Islet precursor cell (in vitro differentiated cells): ENCODE measurements around the gene STAC3.

Experiments used
- DNase-seq: peaks from one replicate; pipeline ENCODE4 v3.0.0-alpha.2; 2018

STAC3 gene

GRCh38 chr12:57210461-57210860, 40.5 kb downstream of the STAC3 start:
- DNase-seq, result no peak

- no peak for DNase-seq
These were observed 41.1 kb downstream of the STAC3 start for GRCh38 chr12:57209916-57210315.

- no peak for DNase-seq
These were observed 42.2 kb downstream of the STAC3 start for GRCh38 chr12:57208631-57209282.

- no peak for DNase-seq
These were observed 43.0 kb downstream of the STAC3 start for GRCh38 chr12:57207731-57208630.

- DNase-seq, result no peak
These were observed 45.1 kb downstream of the STAC3 start for GRCh38 chr12:57205931-57206330.

GRCh38 chr12:57205186-57205585, 45.8 kb downstream of the STAC3 start:
- DNase-seq, result no peak

GRCh38 chr12:57204454-57204853, 46.5 kb downstream of the STAC3 start:
- DNase-seq, result no peak

GRCh38 chr12:57203791-57204190, 47.2 kb downstream of the STAC3 start:
- DNase-seq, result no peak

GRCh38 chr12:57203201-57203600, 47.8 kb downstream of the STAC3 start:
- no peak for DNase-seq

GRCh38 chr12:57202321-57202720, 48.7 kb downstream of the STAC3 start:
- DNase-seq, result no peak

- DNase-seq, result no peak
These were observed 49.4 kb downstream of the STAC3 start for GRCh38 chr12:57201631-57202030.

GRCh38 chr12:57201219-57201618, 49.8 kb downstream of the STAC3 start:
- DNase-seq, result no peak

GRCh38 chr12:57200497-57200896, 50.5 kb downstream of the STAC3 start:
- DNase-seq, result no peak

GRCh38 chr12:57199191-57199590, 51.8 kb downstream of the STAC3 start:
- no peak for DNase-seq

- no peak for DNase-seq
These were observed 52.7 kb downstream of the STAC3 start for GRCh38 chr12:57198329-57198728.

- no peak for DNase-seq
These were observed 54.0 kb downstream of the STAC3 start for GRCh38 chr12:57196956-57197355.

GRCh38 chr12:57196439-57196838, 54.5 kb downstream of the STAC3 start:
- DNase-seq, result no peak

- no peak for DNase-seq
These were observed 55.2 kb downstream of the STAC3 start for GRCh38 chr12:57195611-57196371.

GRCh38 chr12:57195186-57195585, 55.8 kb downstream of the STAC3 start:
- DNase-seq, result no peak

GRCh38 chr12:57194253-57194652, 56.7 kb downstream of the STAC3 start:
- DNase-seq, result no peak

- no peak for DNase-seq
These were observed 57.2 kb downstream of the STAC3 start for GRCh38 chr12:57193706-57194245.
